Bronchial epithelial cell (primary cell): ENCODE data around the gene BRIP1. TPM values are rescaled to one million over a fixed set of nuclear protein-coding genes. Genes with fewer than 3 reads are reported as not detected.

ENCODE experiments used
- DNase-seq: peaks from one replicate; pipeline ENCODE4 v3.0.0-alpha.2; 2010; ENCODE audit warnings: low read depth
- FAIRE-seq: peaks from 2 replicates; lab custom pipeline; 2011; peaks lifted over from hg19 to GRCh38; lab: Jason Lieb, UNC
- H3K27me3 ChIP-seq: 2 replicates; pipeline ENCODE4 v1.5.1; 2011; ENCODE audit warnings: low read length; ENCODE audit not compliant: control insufficient read depth, insufficient read depth
- H3K36me3 ChIP-seq: 2 replicates; pipeline ENCODE4 v1.5.1; 2011; ENCODE audit warnings: low read length; ENCODE audit not compliant: control insufficient read depth, insufficient read depth
- H3K4me3 ChIP-seq: 2 replicates; pipeline ENCODE4 v1.5.1; 2011; ENCODE audit warnings: mild to moderate bottlenecking, low read depth, low read length, control low read depth
- CTCF ChIP-seq: IDR thresholded peaks from 2 replicates; pipeline ENCODE4 v1.5.1; 2011; ENCODE audit warnings: mild to moderate bottlenecking, moderate library complexity, low read length, control low read depth, inconsistent platforms; ENCODE audit not compliant: insufficient read depth, severe bottlenecking
- total RNA-seq: library from RNA; depleted of rRNA; stranded (reverse); fragments of >200 nt; gene quantifications from 2 replicates; pipeline ENCODE4 v1.2.1, GENCODE V29; 2014

The BRIP1 gene
- total RNA-seq, 1 donor from 2014 or later = 1.1 TPM

DNA sequence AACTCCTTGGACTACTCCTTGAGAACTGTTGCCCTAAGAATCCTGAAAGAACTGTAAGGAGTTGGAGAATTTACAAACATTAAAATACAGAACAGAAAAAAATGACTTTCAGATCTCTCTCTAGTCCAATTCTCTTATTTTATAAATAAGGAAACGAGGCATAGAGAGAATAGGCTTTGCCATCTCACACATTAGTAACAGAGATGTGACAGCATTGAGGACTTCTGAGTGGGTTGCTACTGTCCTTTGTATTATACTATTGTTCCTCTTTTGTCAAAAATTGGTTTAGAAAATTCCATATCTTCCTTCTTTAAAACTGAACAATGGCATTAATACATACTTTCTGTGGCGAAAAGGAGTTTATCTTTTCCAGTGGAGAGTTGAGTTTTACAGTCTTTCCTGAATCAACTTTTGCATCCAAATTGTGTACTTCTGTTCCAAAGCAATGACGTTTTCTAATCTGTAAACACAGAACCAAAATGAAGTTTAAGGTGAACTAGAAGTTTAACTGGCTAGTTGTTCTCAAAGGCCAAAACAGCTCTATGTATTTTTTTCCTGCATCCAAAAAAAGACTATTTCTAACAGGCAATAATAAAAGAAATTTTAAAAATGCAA is 16.5 kb downstream of the BRIP1 start:
- H3K4me3 ChIP-seq = no peak overlapping the region
- no peaks in the 10 kb centered on the region for H3K27me3 ChIP-seq
- DNase-seq = no peak
- FAIRE-seq = no peak
- H3K36me3 ChIP-seq = no peaks in the 10 kb centered on the region
- TF ChIP-seq CTCF = no peak

DNA sequence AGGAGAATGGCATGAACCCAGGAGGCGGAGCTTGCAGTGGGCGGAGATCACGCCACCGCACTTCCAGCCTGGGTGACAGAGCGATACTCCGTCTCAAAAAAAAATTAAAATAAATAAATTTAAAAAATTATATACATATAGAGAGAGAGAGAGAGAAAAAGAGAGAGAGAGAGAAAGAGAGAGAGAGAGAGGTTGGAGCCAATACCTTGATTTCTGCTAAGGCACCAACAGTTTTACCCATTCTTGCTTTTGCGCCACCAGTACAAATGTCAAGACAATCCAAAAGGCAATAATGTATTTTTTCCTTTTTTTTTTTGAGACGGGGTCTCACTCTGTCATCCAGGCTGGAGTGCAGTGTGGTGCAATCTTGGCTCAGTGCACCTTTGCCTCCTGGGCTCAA is 17.2 kb downstream of the BRIP1 start:
- Histone ChIP-seq H3K36me3 (no peaks in the 10 kb centered on the region), H3K27me3 (no peaks in the 10 kb centered on the region), H3K4me3 (no peak overlapping the region)
- FAIRE-seq = no peak
- DNase-seq = no peak
- no peak for TF ChIP-seq CTCF

DNA sequence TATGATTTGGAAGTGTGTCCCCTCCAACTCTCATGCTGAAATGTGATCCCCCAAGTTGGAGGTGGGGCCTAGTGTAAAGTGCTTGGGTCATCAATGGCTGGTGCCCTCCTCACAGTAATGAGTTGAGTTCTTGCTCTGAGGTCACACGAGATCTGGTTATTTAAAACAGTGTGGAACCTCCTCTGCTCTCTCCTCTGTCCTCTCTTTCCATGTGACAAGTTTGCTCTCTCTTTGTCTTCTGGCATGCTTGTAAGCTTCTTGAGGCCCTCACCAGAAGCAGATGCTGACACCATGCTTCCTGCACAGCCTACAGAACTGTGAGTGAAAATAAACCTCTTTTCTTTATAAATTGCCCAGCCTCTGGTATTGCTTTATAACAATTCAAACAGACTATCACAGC is 19.9 kb downstream of the BRIP1 start:
- FAIRE-seq (no peak), DNase-seq (no peak)
- Histone ChIP-seq H3K36me3 (no peaks in the 10 kb centered on the region), H3K27me3 (no peaks in the 10 kb centered on the region), H3K4me3 (no peak overlapping the region)
- no peak for TF ChIP-seq CTCF

GRCh38 chr17:61842899-61843298 is 20.4 kb downstream of the BRIP1 start:
- no peak for TF ChIP-seq CTCF
- DNase-seq (no peak), FAIRE-seq (no peak)
- H3K4me3 ChIP-seq = no peak overlapping the region
- no peaks in the 10 kb centered on the region for H3K36me3 ChIP-seq
- H3K27me3 ChIP-seq = no peaks in the 10 kb centered on the region

GRCh38 chr17:61839300-61839786 is 24.0 kb downstream of the BRIP1 start:
- Histone ChIP-seq H3K4me3 (no peak overlapping the region), H3K36me3 (no peaks in the 10 kb centered on the region), H3K27me3 (no peaks in the 10 kb centered on the region)
- DNase-seq = no peak
- TF ChIP-seq CTCF = no peak
- FAIRE-seq = no peak
